OCI-LY7 (cell line): Measurements from ENCODE around the gene SYNCRIP. TPM values are rescaled to one million over a fixed set of nuclear protein-coding genes. Genes with fewer than 3 reads are reported as not detected.

Experiments used
- BruUV-seq: library from RNA; stranded (reverse); fragments of 400-500 nt; replicated peaks from 2 replicates; lab custom pipeline; 2021; lab: Mats Ljungman, UMichigan
- CTCF ChIA-PET: fragments of 300-600 bp; sonication (Branson Sonifier 250); formaldehyde crosslinking; loops from one replicate; lab custom pipeline; 2022; ENCODE audit warnings: antibody characterized with exemption; ENCODE audit not compliant: unreplicated experiment; lab: Charles Lee
- POLR2A ChIA-PET: fragments of 300-600 bp; sonication (Branson Sonifier 250); formaldehyde crosslinking; loops from one replicate; lab custom pipeline; 2022; ENCODE audit warnings: antibody characterized with exemption; lab: Charles Lee
- DNase-seq: peaks from one replicate; pipeline ENCODE4 v3.0.0-alpha.2; 2015; ENCODE audit warnings: low spot score
- H2AFZ ChIP-seq: fragments of 200-600 bp; sonication (generic), shearing (Covaris generic); 2 replicates; pipeline ENCODE4 v1.6.1; 2014; ENCODE audit warnings: mild to moderate bottlenecking, antibody characterized with exemption, low read length, moderate library complexity
- H3K27ac ChIP-seq: fragments of 200-600 bp; sonication (generic); 2 replicates; pipeline ENCODE4 v1.5.1; 2014; ENCODE audit warnings: mixed run types, low read depth, mild to moderate bottlenecking, moderate library complexity, low read length, inconsistent platforms; ENCODE audit not compliant: poor library complexity, severe bottlenecking
- H3K36me3 ChIP-seq: fragments of 200-600 bp; sonication (generic); 2 replicates; pipeline ENCODE4 v1.6.1; 2014; ENCODE audit warnings: mild to moderate bottlenecking, antibody characterized with exemption, low read length, moderate library complexity, mixed read lengths; ENCODE audit not compliant: insufficient read depth
- H3K4me1 ChIP-seq: fragments of 200-600 bp; sonication (generic); 2 replicates; pipeline ENCODE4 v1.5.1; 2014; ENCODE audit warnings: mild to moderate bottlenecking, low read length; ENCODE audit not compliant: insufficient read depth, poor library complexity, severe bottlenecking
- H3K4me2 ChIP-seq: fragments of 200-600 bp; sonication (generic); 2 replicates; pipeline ENCODE4 v1.6.1; 2014; ENCODE audit warnings: mild to moderate bottlenecking, low read length
- H3K4me3 ChIP-seq: fragments of 200-600 bp; sonication (generic); 2 replicates; pipeline ENCODE4 v1.5.1; 2014; ENCODE audit warnings: mild to moderate bottlenecking, low read depth, low read length; ENCODE audit not compliant: poor library complexity, severe bottlenecking
- H3K79me2 ChIP-seq: fragments of 200-600 bp; sonication (generic); 2 replicates; pipeline ENCODE4 v1.6.1; 2016; ENCODE audit warnings: low read depth, mild to moderate bottlenecking, low read length, moderate library complexity, mixed read lengths; ENCODE audit not compliant: insufficient read depth
- H3K9me2 ChIP-seq: fragments of 200-600 bp; sonication (generic); 2 replicates; pipeline ENCODE4 v1.6.1; 2016; ENCODE audit warnings: mild to moderate bottlenecking, low read length, mixed read lengths; ENCODE audit not compliant: insufficient read depth
- H3K9me3 ChIP-seq: fragments of 200-600 bp; sonication (generic); 2 replicates; pipeline ENCODE4 v1.6.1; 2014; ENCODE audit warnings: mild to moderate bottlenecking, mixed run types, low read length, mixed read lengths
- H4K20me1 ChIP-seq: fragments of 200-600 bp; sonication (generic); 2 replicates; pipeline ENCODE4 v1.6.1; 2014; ENCODE audit warnings: mild to moderate bottlenecking, antibody characterized with exemption, low read length, moderate library complexity, mixed read lengths; ENCODE audit not compliant: insufficient read depth
- EZH2phosphoT487 ChIP-seq: fragments of 200-600 bp; sonication (generic); IDR thresholded peaks from 2 replicates; pipeline ENCODE4 v1.6.1; 2018; ENCODE audit warnings: low read depth, borderline replicate concordance, mild to moderate bottlenecking, mixed run types, antibody characterized with exemption, low read length, moderate library complexity, mixed read lengths
- intact Hi-C: fragments of 100-400 bp; cut with micrococcal nuclease; formaldehyde crosslinking; loops from one replicate; pipeline ENCODE4 v1.10.0; 2022; ENCODE audit not compliant: unreplicated experiment
- total RNA-seq, 2 experiments: library from RNA; depleted of rRNA in 1 of 2; stranded (reverse); fragments of >200 nt in 1 of 2; shearing (Covaris generic) in 1 of 2; gene quantifications; 2 replicates each; pipeline ENCODE4 v1.2.3, GENCODE V29; 2014 to 2022
- TF ChIP-seq, protein P1 (sequence below): fragments of 200-600 bp; sonication (generic); conservative IDR thresholded peaks from 2 replicates; pipeline ENCODE4 v1.5.1; 2014; ENCODE audit warnings: mild to moderate bottlenecking, antibody characterized with exemption, low read length, moderate library complexity, mixed read lengths

SYNCRIP gene
- total RNA-seq, 2 experiments from 2014 or later, result 73.5 to 188 TPM

GRCh38 chr6:85650606-85651005 lies 7.9 kb upstream of the SYNCRIP start:
- ChIA-PET POLR2A (interaction anchor here (1.3 kb wide), 1 partner anchor 19 kb away, joined by 3 read pairs; no protein-coding TSS in a partner anchor), CTCF (no interaction called here)
- H3K4me1 ChIP-seq, result peaks cover 2% of the 10 kb centered on the region
- H3K79me2 ChIP-seq, result no peaks in the 10 kb centered on the region
- no peak overlapping the region for H3K4me3 ChIP-seq
- H3K9me3 ChIP-seq, result peaks cover 8% of the 10 kb centered on the region; the same call in 1 of the 2 replicates
- H3K4me2 ChIP-seq, result no peak overlapping the region
- no peak overlapping the region for H3K27ac ChIP-seq
- no peak for DNase-seq
- H3K9me2 ChIP-seq, result no peaks in the 10 kb centered on the region
- no peak overlapping the region for H2AFZ ChIP-seq
- no peaks in the 10 kb centered on the region for H4K20me1 ChIP-seq
- intact Hi-C loops, result no loop called here
- TF ChIP-seq, protein P1, sequence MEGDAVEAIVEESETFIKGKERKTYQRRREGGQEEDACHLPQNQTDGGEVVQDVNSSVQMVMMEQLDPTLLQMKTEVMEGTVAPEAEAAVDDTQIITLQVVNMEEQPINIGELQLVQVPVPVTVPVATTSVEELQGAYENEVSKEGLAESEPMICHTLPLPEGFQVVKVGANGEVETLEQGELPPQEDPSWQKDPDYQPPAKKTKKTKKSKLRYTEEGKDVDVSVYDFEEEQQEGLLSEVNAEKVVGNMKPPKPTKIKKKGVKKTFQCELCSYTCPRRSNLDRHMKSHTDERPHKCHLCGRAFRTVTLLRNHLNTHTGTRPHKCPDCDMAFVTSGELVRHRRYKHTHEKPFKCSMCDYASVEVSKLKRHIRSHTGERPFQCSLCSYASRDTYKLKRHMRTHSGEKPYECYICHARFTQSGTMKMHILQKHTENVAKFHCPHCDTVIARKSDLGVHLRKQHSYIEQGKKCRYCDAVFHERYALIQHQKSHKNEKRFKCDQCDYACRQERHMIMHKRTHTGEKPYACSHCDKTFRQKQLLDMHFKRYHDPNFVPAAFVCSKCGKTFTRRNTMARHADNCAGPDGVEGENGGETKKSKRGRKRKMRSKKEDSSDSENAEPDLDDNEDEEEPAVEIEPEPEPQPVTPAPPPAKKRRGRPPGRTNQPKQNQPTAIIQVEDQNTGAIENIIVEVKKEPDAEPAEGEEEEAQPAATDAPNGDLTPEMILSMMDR, result no peak
- TF ChIP-seq EZH2phosphoT487, result no peak
- no TSS peak for BruUV-seq
- H3K36me3 ChIP-seq, result no peaks in the 10 kb centered on the region

DNA sequence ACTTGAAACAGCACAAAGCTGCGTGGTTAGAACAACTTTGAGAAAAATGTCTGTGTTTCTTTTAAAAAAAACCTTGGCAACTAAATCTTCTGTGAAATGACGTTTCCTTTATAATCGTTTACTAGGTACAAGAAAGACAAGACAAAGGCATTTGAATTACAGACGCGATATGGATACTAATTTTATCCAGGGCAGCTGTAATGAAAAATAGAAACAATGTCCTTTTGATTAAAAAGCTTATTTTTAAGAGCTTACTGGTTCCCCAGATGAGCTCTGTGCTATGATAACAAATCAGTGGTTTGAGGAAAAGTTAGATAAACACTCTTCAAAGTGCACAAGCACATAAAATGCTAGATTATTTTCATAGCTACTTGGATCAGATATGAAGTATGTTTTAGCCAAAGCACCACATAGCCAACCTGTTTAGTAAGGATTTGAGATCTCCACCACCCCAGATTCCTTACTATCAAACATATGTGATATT lies 1.6 kb upstream of the SYNCRIP start:
- no peak for TF ChIP-seq EZH2phosphoT487
- TF ChIP-seq, protein P1, result 0 out of 2 replicates have a peak, but pooled peaks have one; percentile 5
- H2AFZ ChIP-seq, result peak overlapping the region; percentile 42; the same call in 1 of the 2 replicates
- ChIA-PET POLR2A (interaction anchor here (0.6 to 12.7 kb wide), 17 partner anchors 8 to 1785 kb away, joined by 3 to 362 read pairs (median 4); partner anchors contain the start of genes CYB5R4 and SNX14), CTCF (no interaction called here)
- H3K4me3 ChIP-seq, result peak overlapping the region; percentile 74
- H3K27ac ChIP-seq, result peak overlapping the region; percentile 90
- H3K4me2 ChIP-seq, result peak overlapping the region; percentile 77
- TSS peak; percentile 96 for BruUV-seq
- peaks cover 26% of the 10 kb centered on the region for H4K20me1 ChIP-seq
- H3K9me2 ChIP-seq, result no peaks in the 10 kb centered on the region
- peaks cover 32% of the 10 kb centered on the region for H3K4me1 ChIP-seq
- peaks cover 35% of the 10 kb centered on the region for H3K36me3 ChIP-seq
- intact Hi-C loops, result no loop called here
- no peak for DNase-seq
- H3K9me3 ChIP-seq, result peaks cover 12% of the 10 kb centered on the region; the same call in 1 of the 2 replicates
- H3K79me2 ChIP-seq, result peaks cover 38% of the 10 kb centered on the region
